H1 (cell line): Measurements from ENCODE around the gene B9D1. TPM values are rescaled to one million over a fixed set of nuclear protein-coding genes. Genes with fewer than 3 reads are reported as not detected.

Experiments used
- CTCF ChIA-PET: fragments of 300-600 bp; sonication (Branson Sonifier 250); formaldehyde crosslinking; loops from one replicate; lab custom pipeline; 2021; ENCODE audit not compliant: partially characterized antibody; lab: Charles Lee
- POLR2A ChIA-PET: fragments of 300-600 bp; sonication (Branson Sonifier 250); formaldehyde crosslinking; loops from one replicate; lab custom pipeline; 2021; ENCODE audit warnings: inconsistent platforms; ENCODE audit not compliant: partially characterized antibody; lab: Charles Lee
- DNase-seq, 2 experiments: peaks; one replicate each; pipeline versions ENCODE4 v3.0.0 to v3.0.0-alpha.2; 2010 to 2022; ENCODE audit warnings: low spot score in 2 of 2, low read depth in 1 of 2, mixed read lengths in 1 of 2
- FAIRE-seq: peaks from 2 replicates; lab custom pipeline; 2011; peaks lifted over from hg19 to GRCh38; lab: Jason Lieb, UNC
- H2AFZ ChIP-seq: 2 replicates; pipeline ENCODE4 v1.8.1; 2012; ENCODE audit warnings: low read length, inconsistent platforms
- H2AK5ac ChIP-seq: 2 replicates; pipeline ENCODE4 v1.6.1; 2013; ENCODE audit warnings: low read depth, low read length
- H2BK120ac ChIP-seq: replicated peaks from 2 replicates; pipeline ENCODE3; 2013; ENCODE audit warnings: low read depth, low read length, inconsistent platforms
- H2BK12ac ChIP-seq: 2 replicates; pipeline ENCODE4 v1.6.1; 2013; ENCODE audit warnings: low read depth, low read length
- H2BK15ac ChIP-seq: 2 replicates; pipeline ENCODE4 v1.6.1; 2013; ENCODE audit warnings: low read length
- H2BK20ac ChIP-seq: 2 replicates; pipeline ENCODE4 v1.6.1; 2013; ENCODE audit warnings: low read length
- H2BK5ac ChIP-seq: 2 replicates; pipeline ENCODE4 v1.6.1; 2013; ENCODE audit warnings: low read depth, low read length
- H3K14ac ChIP-seq: 2 replicates; pipeline ENCODE4 v1.6.1; 2013; ENCODE audit warnings: inconsistent platforms; ENCODE audit not compliant: insufficient read length
- H3K18ac ChIP-seq: 2 replicates; pipeline ENCODE4 v1.6.1; 2013; ENCODE audit warnings: low read length; ENCODE audit errors: extremely low read depth
- H3K23ac ChIP-seq: 2 replicates; pipeline ENCODE4 v1.6.1; 2013; ENCODE audit warnings: inconsistent platforms; ENCODE audit not compliant: insufficient read length
- H3K23me2 ChIP-seq: 2 replicates; pipeline ENCODE4 v1.6.1; 2013; ENCODE audit warnings: low read depth, low read length
- H3K27ac ChIP-seq: 2 replicates; pipeline ENCODE4 v1.6.1; 2011; ENCODE audit warnings: low read depth, low read length, inconsistent platforms
- H3K27me3 ChIP-seq, 4 experiments: replicated peaks in 1 of 4; 1 replicate in 1 of 4; 2 replicates in 3 of 4; pipeline versions ENCODE4 v1.6.1 to v1.8.1; 2011 to 2013; ENCODE audit warnings: low read length in 3 of 4, mild to moderate bottlenecking in 3 of 4, inconsistent platforms in 2 of 4, mixed read lengths in 2 of 4, moderate library complexity in 1 of 4; ENCODE audit not compliant: control insufficient read depth in 3 of 4, insufficient read depth in 3 of 4; ENCODE audit errors: extremely low read depth in 1 of 4
- H3K36me3 ChIP-seq, 4 experiments: 2 replicates each; pipeline versions ENCODE4 v1.6.1 to v1.8.1; 2011 to 2013; ENCODE audit warnings: mild to moderate bottlenecking in 4 of 4, low read length in 3 of 4, moderate library complexity in 2 of 4, control low read depth in 1 of 4, inconsistent platforms in 1 of 4; ENCODE audit not compliant: insufficient read depth in 4 of 4, control insufficient read depth in 2 of 4
- H3K4ac ChIP-seq: replicated peaks from 2 replicates; pipeline ENCODE3; 2013; ENCODE audit warnings: low read length, low read depth, mixed read lengths, inconsistent platforms; ENCODE audit not compliant: insufficient read length
- H3K4me1 ChIP-seq, 4 experiments: replicated peaks in 1 of 4; 1 replicate in 1 of 4; 2 replicates in 3 of 4; pipeline versions ENCODE4 v1.6.1 to v1.8.1; 2011 to 2013; ENCODE audit warnings: low read length in 3 of 4, inconsistent platforms in 2 of 4, mixed read lengths in 1 of 4; ENCODE audit not compliant: insufficient read depth in 4 of 4, control insufficient read depth in 3 of 4
- H3K4me2 ChIP-seq, 2 experiments: 2 replicates each; pipeline versions ENCODE4 v1.6.1 to v1.8.1; 2011 to 2013; ENCODE audit warnings: low read depth in 2 of 2, low read length in 2 of 2, control low read depth in 1 of 2, inconsistent platforms in 1 of 2, mild to moderate bottlenecking in 1 of 2; ENCODE audit not compliant: insufficient read depth in 1 of 2
- H3K4me3 ChIP-seq, 4 experiments: fragments of 200-600, 300-600 bp in 1 of 4; sonication (generic), shearing (Covaris generic), sonication (Bioruptor Twin) in 1 of 4; 2 replicates each; pipeline versions ENCODE4 v1.5.1 to v1.8.1; 2011 to 2016; ENCODE audit warnings: low read length in 4 of 4, low read depth in 3 of 4, control low read depth in 2 of 4, inconsistent platforms in 2 of 4, mild to moderate bottlenecking in 2 of 4, mixed read lengths in 1 of 4, moderate library complexity in 1 of 4; ENCODE audit not compliant: insufficient read depth in 2 of 4; ENCODE audit errors: extremely low read depth in 1 of 4
- H3K56ac ChIP-seq: replicated peaks from 2 replicates; pipeline ENCODE3; 2013; ENCODE audit warnings: low read depth, mild to moderate bottlenecking, mixed read lengths, low read length, inconsistent platforms; ENCODE audit not compliant: insufficient read length
- H3K79me1 ChIP-seq: 2 replicates; pipeline ENCODE4 v1.6.1; 2013; ENCODE audit warnings: low read depth, low read length, control low read depth
- H3K79me2 ChIP-seq, 2 experiments: 2 replicates each; pipeline versions ENCODE4 v1.6.1 to v1.8.1; 2012 to 2013; ENCODE audit warnings: low read length in 2 of 2, mild to moderate bottlenecking in 2 of 2, inconsistent platforms in 1 of 2; ENCODE audit not compliant: insufficient read depth in 2 of 2, control insufficient read depth in 1 of 2
- H3K9ac ChIP-seq, 4 experiments: replicated peaks in 1 of 4; 1 replicate in 1 of 4; 2 replicates in 3 of 4; pipeline versions ENCODE4 v1.6.1 to v1.8.1; 2011 to 2013; ENCODE audit warnings: low read depth in 3 of 4, low read length in 3 of 4, control low read depth in 2 of 4, mild to moderate bottlenecking in 2 of 4, moderate library complexity in 2 of 4, inconsistent platforms in 1 of 4; ENCODE audit errors: extremely low read depth in 1 of 4
- H3K9me3 ChIP-seq, 2 experiments: 2 replicates each; pipeline versions ENCODE4 v1.6.1 to v1.8.1; 2012 to 2013; ENCODE audit warnings: mild to moderate bottlenecking in 2 of 2, moderate library complexity in 2 of 2, control low read depth in 1 of 2, inconsistent platforms in 1 of 2, low read depth in 1 of 2, low read length in 1 of 2, mixed read lengths in 1 of 2; ENCODE audit not compliant: insufficient read depth in 2 of 2
- H4K20me1 ChIP-seq, 2 experiments: replicated peaks in 1 of 2; 2 replicates each; pipeline versions ENCODE3 to v1.8.1; 2011 to 2013; ENCODE audit warnings: inconsistent platforms in 2 of 2, low read length in 2 of 2, mild to moderate bottlenecking in 1 of 2; ENCODE audit not compliant: insufficient read depth in 2 of 2, control insufficient read depth in 1 of 2
- H4K5ac ChIP-seq: 2 replicates; pipeline ENCODE4 v1.6.1; 2013; ENCODE audit warnings: low read length, low read depth, mixed read lengths, inconsistent platforms; ENCODE audit not compliant: insufficient read length
- H4K8ac ChIP-seq: 2 replicates; pipeline ENCODE4 v1.8.0; 2013; ENCODE audit warnings: mild to moderate bottlenecking, moderate library complexity, low read length, inconsistent platforms; ENCODE audit not compliant: insufficient read depth; ENCODE audit errors: extremely low read depth
- H4K91ac ChIP-seq: replicated peaks from 2 replicates; pipeline ENCODE3; 2013; ENCODE audit warnings: low read length, mixed read lengths, inconsistent platforms; ENCODE audit not compliant: insufficient read length
- ASH2L ChIP-seq: fragments of 200-600, 300-600 bp; sonication (generic); IDR thresholded peaks from one replicate; pipeline ENCODE4 v1.7.1; 2017; ENCODE audit warnings: low read length
- WGBS, 2 experiments: shearing (Covaris generic) in 1 of 2; methylation state at CpG; one replicate each; pipeline versions ENCODE4 v1.1.6 to v1.1.7; 2013 to 2015; ENCODE audit warnings: low lambda C conversion rate in 2 of 2, mixed read lengths in 2 of 2, inconsistent platforms in 1 of 2, low coverage in 1 of 2, missing lambda C conversion rate in 1 of 2; ENCODE audit not compliant: insufficient replicate concordance in 2 of 2, insufficient coverage in 1 of 2, insufficient read length in 1 of 2; ENCODE audit errors: extremely low coverage in 1 of 2, missing lambda C conversion rate in 1 of 2; 5-methylcytosine and 5-hydroxymethylcytosine counted together
- polyA plus RNA-seq, 7 experiments: library from polyadenylated mRNA; depleted of rRNA in 3 of 7; stranded (reverse) in 5 of 7; unstranded in 2 of 7; fragments of >200 nt in 5 of 7; fragments of 200-250 nt in 2 of 7; gene quantifications; 1 replicate in 5 of 7; 2 replicates in 1 of 7; 4 replicates in 1 of 7; pipeline versions ENCODE4 v1.2.1 to v1.2.3, GENCODE V29; 2011 to 2013; ENCODE audit warnings: missing spikeins in 2 of 7, mixed read lengths in 2 of 7
- total RNA-seq: library from RNA; stranded (reverse); fragmentation: NEBNext Ultra II Directional; extraction: Animal tissue kit (Norgen Biotek cat#: 25700); gene quantifications from 2 replicates; pipeline ENCODE4 v1.2.1, GENCODE V29; 2021

Gene B9D1
- total and polyA plus RNA-seq, 2 of the 8 experiments (the other 6 are each of a cell fraction or from before 2014, with no cell fraction given) = 24.6 to 65.7 TPM

- POLR2A ChIA-PET = interaction anchor here (1.1 to 1.7 kb wide), 4 partner anchors 10 to 67 kb away, joined by 3 to 4 read pairs (median 4); no protein-coding TSS in a partner anchor
- H3K4me2 ChIP-seq = no peak overlapping the region
- no peak overlapping the region for H4K8ac ChIP-seq
Measured at GRCh38 chr17:19392303-19392702, 29.8 kb upstream of the B9D1 start.

More at GRCh38 chr17:19392303-19392702, 29.8 kb upstream of the B9D1 start:
- Histone ChIP-seq H2BK120ac (no peak overlapping the region), H2BK5ac (no peak overlapping the region), H3K9me3 (no peaks in the 10 kb centered on the region), H3K79me2 (no peaks in the 10 kb centered on the region), H2BK20ac (no peak overlapping the region), H2AFZ (no peak overlapping the region), H2AK5ac (no peak overlapping the region), H3K4me3 (no peak overlapping the region), H3K27me3 (no peaks in the 10 kb centered on the region), H3K27ac (no peak overlapping the region), H3K14ac (no peak overlapping the region), H3K4ac (no peak overlapping the region), H3K4me1 (peaks cover 7 to 15% (median 11%) of the 10 kb centered on the region in 4 experiments; a peak in 6 of 7 replicates), H4K20me1 (no peaks in the 10 kb centered on the region), H2BK12ac (no peak overlapping the region), H3K79me1 (no peaks in the 10 kb centered on the region), H3K23me2 (no peaks in the 10 kb centered on the region), H4K91ac (no peak overlapping the region), H3K9ac (no peak overlapping the region), H3K23ac (no peak overlapping the region), H3K36me3 (no peaks in the 10 kb centered on the region), H3K56ac (no peak overlapping the region), H2BK15ac (0 out of 2 replicates have a peak overlapping the region, but pooled peaks have one; percentile 33), H4K5ac (no peak overlapping the region), H3K18ac (no peak overlapping the region)
- DNase-seq = no peak
- CTCF ChIA-PET = interaction anchor here (1.3 kb wide), 1 partner anchor 22 kb away, joined by 3 read pairs; no protein-coding TSS in a partner anchor
- FAIRE-seq = no peak
- TF ChIP-seq ASH2L = no peak
- 91% methylated on average over 7 of the region's 7 CpGs; no CpG with 5 or more reads in 1 of the 2 experiments for WGBS, 2 experiments
